Neuronal stem cell (in vitro differentiated cells): ENCODE data around the gene WNT11.
A peak's percentile ranks its signal among the peaks of the same experiment; 100 is the strongest.

ENCODE experiments used
- DNase-seq: peaks from one replicate; pipeline ENCODE4 v3.0.0-alpha.2; 2013; ENCODE audit warnings: low spot score
- H2AFZ ChIP-seq: one replicate; pipeline ENCODE4 v1.6.1; 2013; ENCODE audit warnings: mild to moderate bottlenecking, low read length, inconsistent platforms
- H2AK5ac ChIP-seq: 2 replicates; pipeline ENCODE4 v1.6.1; 2013; ENCODE audit warnings: low read depth, mild to moderate bottlenecking, inconsistent platforms, low read length, moderate library complexity, mixed read lengths
- H2BK120ac ChIP-seq: 2 replicates; pipeline ENCODE4 v1.6.1; 2013; ENCODE audit warnings: low read depth, mild to moderate bottlenecking, inconsistent platforms, low read length, moderate library complexity, mixed read lengths
- H2BK12ac ChIP-seq: one replicate; pipeline ENCODE4 v1.6.1; 2013; ENCODE audit warnings: low read length, inconsistent platforms
- H2BK15ac ChIP-seq: 2 replicates; pipeline ENCODE4 v1.6.1; 2013; ENCODE audit warnings: mild to moderate bottlenecking, low read length, inconsistent platforms, mixed read lengths
- H2BK5ac ChIP-seq: one replicate; pipeline ENCODE4 v1.6.1; 2013; ENCODE audit warnings: inconsistent platforms, mild to moderate bottlenecking, low read length, moderate library complexity
- H3K14ac ChIP-seq: one replicate; pipeline ENCODE4 v1.6.1; 2013; ENCODE audit warnings: low read length, inconsistent platforms
- H3K18ac ChIP-seq: 2 replicates; pipeline ENCODE4 v1.6.1; 2013; ENCODE audit warnings: low read length, inconsistent platforms
- H3K23ac ChIP-seq: 2 replicates; pipeline ENCODE4 v1.6.1; 2013; ENCODE audit warnings: low read depth, mild to moderate bottlenecking, mixed read lengths, low read length, inconsistent platforms; ENCODE audit not compliant: poor library complexity
- H3K27ac ChIP-seq: replicated peaks from 3 replicates; pipeline ENCODE4 v1.5.1; 2013; ENCODE audit warnings: low read length, inconsistent platforms
- H3K27me3 ChIP-seq, 3 experiments: 2 replicates each; pipeline ENCODE4 v1.6.1; 2013; ENCODE audit warnings: low read length in 3 of 3, mild to moderate bottlenecking in 2 of 3, inconsistent platforms in 1 of 3, low read depth in 1 of 3, mixed read lengths in 1 of 3, moderate library complexity in 1 of 3; ENCODE audit not compliant: control insufficient read depth in 3 of 3, insufficient read depth in 3 of 3
- H3K36me3 ChIP-seq, 2 donors: replicated peaks in 1 of 2; 2 replicates each; pipeline ENCODE4 v1.6.1; 2013; ENCODE audit warnings: low read length in 2 of 2; ENCODE audit not compliant: control insufficient read depth in 2 of 2, insufficient read depth in 2 of 2
- H3K4ac ChIP-seq: 2 replicates; pipeline ENCODE4 v1.6.1; 2013; ENCODE audit warnings: inconsistent platforms, mild to moderate bottlenecking, low read length, moderate library complexity
- H3K4me1 ChIP-seq, 2 donors: 1 replicate in 1 of 2; 2 replicates in 1 of 2; pipeline ENCODE4 v1.6.1; 2013; ENCODE audit warnings: low read length in 2 of 2, low read depth in 1 of 2; ENCODE audit not compliant: control insufficient read depth in 2 of 2, insufficient read depth in 1 of 2
- H3K4me2 ChIP-seq: one replicate; pipeline ENCODE4 v1.6.1; 2013; ENCODE audit warnings: mild to moderate bottlenecking, low read length, inconsistent platforms; ENCODE audit not compliant: insufficient read depth, poor library complexity, severe bottlenecking
- H3K4me3 ChIP-seq, 2 donors: 2 replicates each; pipeline ENCODE4 v1.5.1; 2013; ENCODE audit warnings: low read length in 2 of 2, mild to moderate bottlenecking in 2 of 2, inconsistent platforms in 1 of 2, moderate library complexity in 1 of 2
- H3K79me1 ChIP-seq: one replicate; pipeline ENCODE4 v1.6.1; 2013; ENCODE audit warnings: low read depth, mild to moderate bottlenecking, inconsistent platforms, low read length, moderate library complexity
- H3K9ac ChIP-seq: one replicate; pipeline ENCODE4 v1.6.1; 2013; ENCODE audit warnings: mild to moderate bottlenecking, low read depth, low read length, inconsistent platforms; ENCODE audit not compliant: poor library complexity
- H3K9me3 ChIP-seq, 2 donors: replicated peaks in 1 of 2; 2 replicates each; pipeline versions ENCODE3 to v1.6.1; 2013; ENCODE audit warnings: low read length in 2 of 2, mild to moderate bottlenecking in 2 of 2, inconsistent platforms in 1 of 2, low read depth in 1 of 2, mixed read lengths in 1 of 2, moderate library complexity in 1 of 2; ENCODE audit not compliant: control insufficient read depth in 2 of 2, insufficient read depth in 1 of 2
- H4K8ac ChIP-seq: one replicate; pipeline ENCODE4 v1.6.1; 2013; ENCODE audit warnings: low read depth, mild to moderate bottlenecking, inconsistent platforms, low read length, moderate library complexity
- H4K91ac ChIP-seq: one replicate; pipeline ENCODE4 v1.6.1; 2013; ENCODE audit warnings: low read length, low read depth, mild to moderate bottlenecking, inconsistent platforms; ENCODE audit not compliant: poor library complexity
- WGBS, 2 donors: extraction: QIAGEN DNeasy Blood & Tissue Kit; methylation state at CpG; one replicate each; pipeline ENCODE4 v1.1.7; 2013; ENCODE audit warnings: missing lambda C conversion rate in 2 of 2, mixed read lengths in 1 of 2; ENCODE audit not compliant: insufficient read length in 2 of 2, insufficient replicate concordance in 1 of 2; ENCODE audit errors: extremely low coverage in 2 of 2; 5-methylcytosine and 5-hydroxymethylcytosine counted together

The WNT11 gene

DNA sequence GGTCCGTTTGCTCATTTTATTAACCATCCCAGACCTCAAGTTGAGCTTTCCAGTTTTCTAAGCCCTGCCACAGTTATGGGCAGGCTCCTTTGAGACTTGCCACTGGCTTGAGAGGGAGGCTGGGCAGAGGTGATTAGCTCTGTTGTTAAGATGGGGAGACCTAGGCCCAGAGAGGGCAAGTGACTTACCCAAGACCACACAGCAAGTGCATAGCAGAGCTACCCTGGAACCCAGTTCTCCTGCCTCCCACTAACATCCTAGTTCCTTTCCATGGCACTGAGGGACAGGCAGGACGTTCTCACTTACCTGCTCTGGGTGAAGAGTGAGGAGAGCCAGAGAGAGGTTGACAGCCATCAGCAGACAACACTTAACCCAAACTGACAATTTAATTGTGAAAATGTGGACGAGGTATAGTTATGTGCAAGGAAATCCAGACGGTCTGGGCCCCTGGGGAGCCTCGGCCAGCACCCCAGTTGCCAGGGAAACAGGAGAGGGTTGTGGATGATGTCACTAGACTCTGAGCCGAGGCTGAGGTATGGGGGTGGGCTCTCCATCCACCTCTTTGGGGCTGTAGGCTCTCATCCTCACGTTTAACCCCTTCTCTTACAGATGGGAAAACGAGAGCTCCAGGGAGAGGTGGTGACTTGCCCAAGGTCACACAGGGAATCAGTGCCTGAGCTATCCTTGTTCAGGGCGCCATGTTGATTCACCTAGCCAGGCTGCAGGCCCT lies 12.3 kb upstream of the WNT11 start:
- Histone ChIP-seq H3K4ac (no peak overlapping the region), H4K8ac (no peak overlapping the region), H2AFZ (no peak overlapping the region), H3K23ac (no peak overlapping the region), H3K18ac (no peak overlapping the region), H3K36me3 (no peaks in the 10 kb centered on the region), H3K27ac (no peak overlapping the region), H3K4me1 (peaks cover 2 to 8% of the 10 kb centered on the region in 2 donors), H2BK120ac (no peak overlapping the region), H2AK5ac (no peak overlapping the region), H2BK15ac (no peak overlapping the region), H3K9me3 (no peaks in the 10 kb centered on the region), H2BK5ac (no peak overlapping the region), H3K79me1 (no peaks in the 10 kb centered on the region), H2BK12ac (no peak overlapping the region), H3K4me3 (no peak overlapping the region), H3K4me2 (no peak overlapping the region), H3K9ac (no peak overlapping the region), H3K27me3 (peaks cover 0 to 27% (median under 1%) of the 10 kb centered on the region in 3 experiments), H3K14ac (no peak overlapping the region), H4K91ac (no peak overlapping the region)
- no CpG with 5 or more reads among the region's 9 CpGs for WGBS, 2 donors
- no peak for DNase-seq

DNA sequence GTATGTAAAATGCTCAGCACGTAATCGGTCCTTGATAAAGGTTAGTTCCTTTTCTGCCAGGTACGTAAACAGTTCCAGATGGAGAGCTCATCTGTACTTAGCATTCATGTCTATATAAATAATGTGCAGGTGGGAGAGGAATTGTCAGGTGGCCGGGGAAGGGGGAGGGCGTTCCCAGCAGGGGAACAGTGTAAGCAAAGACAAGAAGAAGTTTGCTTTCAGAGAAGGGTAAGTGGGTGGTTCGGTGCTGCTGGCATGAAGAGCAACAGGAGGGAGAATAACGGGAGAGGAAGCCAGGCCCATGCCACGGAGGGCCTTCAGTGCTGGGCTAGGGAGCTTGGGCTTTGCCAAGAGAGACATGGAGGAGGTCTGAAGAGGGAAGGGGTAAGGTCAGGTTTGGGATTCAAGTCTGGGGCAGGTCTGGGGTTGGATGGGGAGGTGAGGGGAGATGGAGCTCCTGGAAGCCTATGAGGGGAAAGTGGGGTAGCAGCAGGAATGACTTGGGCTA lies 11.4 kb upstream of the WNT11 start:
- H3K4me3 ChIP-seq = no peak overlapping the region
- H3K4me1 ChIP-seq = peaks cover 2 to 8% of the 10 kb centered on the region in 2 donors
- no peaks in the 10 kb centered on the region for H3K9me3 ChIP-seq
- no peak overlapping the region for H3K4me2 ChIP-seq
- peak overlapping the region; percentile 26 for H3K9ac ChIP-seq
- H3K18ac ChIP-seq = peak overlapping the region; percentile 41
- DNase-seq = no peak
- no peak overlapping the region for H3K27ac ChIP-seq
- H3K23ac ChIP-seq = no peak overlapping the region
- no peak overlapping the region for H2BK15ac ChIP-seq
- no CpG with 5 or more reads among the region's 8 CpGs for WGBS, 2 donors
- no peak overlapping the region for H3K4ac ChIP-seq
- H3K79me1 ChIP-seq = no peaks in the 10 kb centered on the region
- no peak overlapping the region for H3K14ac ChIP-seq
- no peak overlapping the region for H2AFZ ChIP-seq
- peak overlapping the region; percentile 52 for H2BK12ac ChIP-seq
- H2BK5ac ChIP-seq = no peak overlapping the region
- no peak overlapping the region for H4K91ac ChIP-seq
- peak overlapping the region; percentile 26 for H2AK5ac ChIP-seq
- no peaks in the 10 kb centered on the region for H3K36me3 ChIP-seq
- no peak overlapping the region for H4K8ac ChIP-seq
- peaks cover 0 to 36% (median 8%) of the 10 kb centered on the region in 3 experiments for H3K27me3 ChIP-seq
- H2BK120ac ChIP-seq = no peak overlapping the region

DNA sequence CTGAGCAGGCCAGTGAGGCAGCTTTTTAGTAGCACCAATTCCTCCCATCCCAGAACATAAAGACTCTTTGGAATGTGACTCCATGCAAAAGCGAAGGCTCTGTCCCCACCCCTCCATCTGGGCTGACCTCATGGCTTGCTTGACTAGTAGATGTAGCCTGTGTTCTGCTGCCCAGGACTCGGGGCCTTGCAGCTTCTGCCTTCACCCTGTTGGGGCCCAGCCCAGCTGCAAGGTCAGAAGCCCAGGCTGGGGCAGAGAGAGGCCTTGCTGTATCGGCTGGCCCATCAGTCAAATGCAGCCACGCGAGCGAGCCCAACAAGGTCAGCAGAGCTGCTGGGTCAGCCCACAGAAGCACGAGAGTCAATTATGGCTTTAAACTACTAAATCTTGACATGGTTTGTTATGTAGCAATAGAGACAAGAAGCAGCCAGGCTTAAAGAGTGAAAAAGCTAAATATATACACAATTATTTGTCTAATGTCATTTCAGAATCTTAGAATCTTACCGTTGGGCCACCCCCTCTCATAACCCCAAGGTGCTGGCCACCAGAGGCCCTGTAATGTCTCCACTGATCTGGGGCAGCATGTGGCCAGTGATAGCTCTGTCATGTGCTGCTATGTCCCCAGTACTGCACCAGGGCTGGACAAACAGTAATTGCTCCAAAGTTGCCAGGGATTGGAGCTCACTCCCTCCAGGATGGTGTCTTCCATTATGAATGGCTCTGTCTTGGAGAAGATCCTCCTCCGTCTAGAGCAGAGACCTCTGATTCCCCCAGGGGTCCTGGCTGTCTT lies 10.4 kb upstream of the WNT11 start:
- Histone ChIP-seq H3K23ac (no peak overlapping the region), H3K27ac (no peak overlapping the region), H3K4ac (no peak overlapping the region), H3K9ac (no peak overlapping the region), H3K4me3 (no peak overlapping the region), H3K18ac (no peak overlapping the region), H2BK12ac (no peak overlapping the region), H3K14ac (no peak overlapping the region), H3K4me2 (no peak overlapping the region), H2BK15ac (no peak overlapping the region), H2AK5ac (no peak overlapping the region), H2BK120ac (no peak overlapping the region), H3K27me3 (peaks cover 0 to 45% (median 18%) of the 10 kb centered on the region in 3 experiments), H2BK5ac (no peak overlapping the region), H4K91ac (no peak overlapping the region), H3K79me1 (no peaks in the 10 kb centered on the region), H3K9me3 (no peaks in the 10 kb centered on the region), H3K4me1 (peaks cover 2 to 8% of the 10 kb centered on the region in 2 donors), H3K36me3 (no peaks in the 10 kb centered on the region), H2AFZ (no peak overlapping the region), H4K8ac (no peak overlapping the region)
- WGBS, 2 donors = no CpG with 5 or more reads among the region's 9 CpGs
- DNase-seq = no peak

DNA sequence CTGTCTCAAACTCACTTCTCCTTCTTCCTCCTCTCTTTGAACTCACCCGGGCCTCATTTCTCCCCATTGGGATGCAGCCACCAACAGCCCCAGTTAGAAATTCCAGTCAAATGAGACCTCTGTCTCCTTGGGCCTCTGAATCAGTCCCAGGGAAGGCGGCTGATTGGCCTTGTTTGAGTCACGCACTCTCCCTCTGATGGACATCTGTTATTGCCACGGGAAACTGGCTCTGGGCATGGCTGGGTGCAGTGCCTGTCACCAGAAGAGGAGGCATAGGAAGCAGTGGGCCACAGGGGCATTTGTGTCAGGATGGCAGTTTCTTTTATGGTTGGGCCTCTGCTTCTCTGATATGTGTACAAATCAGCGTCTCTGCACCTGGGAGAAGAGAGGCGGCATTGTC lies 9.6 kb upstream of the WNT11 start:
- Histone ChIP-seq H4K91ac (no peak overlapping the region), H2BK5ac (no peak overlapping the region), H3K4me1 (peaks cover 4 to 13% of the 10 kb centered on the region in 2 donors), H3K9ac (no peak overlapping the region), H3K18ac (peak overlapping the region; percentile 15), H2AFZ (no peak overlapping the region), H2BK15ac (no peak overlapping the region), H3K27me3 (peaks cover 4 to 53% (median 26%) of the 10 kb centered on the region in 3 experiments), H3K9me3 (no peaks in the 10 kb centered on the region), H3K79me1 (no peaks in the 10 kb centered on the region), H2AK5ac (no peak overlapping the region), H3K4ac (no peak overlapping the region), H3K4me2 (no peak overlapping the region), H2BK120ac (no peak overlapping the region), H4K8ac (no peak overlapping the region), H2BK12ac (no peak overlapping the region), H3K4me3 (no peak overlapping the region), H3K23ac (no peak overlapping the region), H3K14ac (no peak overlapping the region), H3K27ac (no peak overlapping the region), H3K36me3 (no peaks in the 10 kb centered on the region)
- DNase-seq = no peak
- WGBS, 2 donors = no CpG with 5 or more reads among the region's 6 CpGs
